ENCODE results near the gene JAK1.

JAK1 gene

GRCh38 chr1:64857347-64857746, 109.0 kb downstream of the JAK1 start:
- FAIRE-seq, result no peak

DNA sequence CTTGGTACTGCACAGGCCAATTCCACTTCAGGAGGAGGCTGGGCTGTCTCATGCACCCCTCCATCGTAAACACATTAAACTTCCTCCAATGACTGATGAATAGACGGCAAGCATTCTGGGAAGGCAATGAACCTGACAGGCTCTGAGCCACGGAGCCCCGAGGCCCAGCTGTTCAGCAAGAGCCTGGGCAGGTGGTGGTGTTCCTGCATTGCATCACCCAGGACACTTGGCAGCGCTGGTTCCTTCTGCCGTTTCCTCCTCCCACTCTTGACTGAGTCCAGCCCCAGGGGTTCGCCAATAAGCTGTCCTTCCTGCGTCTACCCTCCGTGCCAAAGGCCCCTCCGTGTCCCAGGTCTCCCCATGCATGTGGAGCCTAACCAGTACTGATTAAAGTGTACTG, 109.8 kb downstream of the JAK1 start:
- FAIRE-seq, result no peak

DNA sequence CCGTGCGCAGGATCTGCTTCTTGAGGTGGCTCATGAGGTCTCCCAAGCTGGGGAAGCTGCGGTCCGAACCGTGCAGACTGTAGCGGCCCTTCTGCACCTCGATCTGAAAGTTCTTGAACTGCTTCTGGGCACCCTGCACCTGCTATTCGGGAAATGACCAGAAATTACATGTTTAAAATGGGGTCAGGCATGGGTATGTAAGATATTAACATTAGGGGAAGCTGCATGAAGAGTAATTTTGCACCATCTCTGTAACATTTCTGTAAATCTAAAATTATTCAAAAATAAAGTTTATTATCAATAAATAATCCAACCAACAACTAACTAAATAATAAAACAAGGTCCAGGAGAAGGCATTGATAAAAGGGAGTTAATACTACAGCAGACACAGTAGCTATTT, 110.8 kb downstream of the JAK1 start:
- FAIRE-seq, result no peak

DNA sequence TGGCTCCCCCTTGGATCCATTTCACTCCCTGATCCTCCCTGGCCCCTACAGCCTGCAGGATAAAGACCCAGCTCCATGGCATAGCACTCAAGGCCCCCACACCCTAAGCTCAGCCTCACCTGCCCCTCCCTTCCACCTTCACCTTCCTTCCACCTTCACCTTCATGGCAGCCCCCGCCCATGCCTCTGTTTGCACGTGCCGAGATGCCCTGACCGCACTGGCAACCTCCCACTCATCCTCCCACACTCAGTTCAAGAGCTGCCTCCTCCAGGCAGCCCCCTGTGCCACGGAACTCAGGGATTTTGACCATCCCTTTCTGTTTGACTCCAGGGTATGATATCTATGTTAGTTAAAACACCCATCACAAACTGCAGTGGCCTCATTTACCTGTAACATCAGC, 111.7 kb downstream of the JAK1 start:
- FAIRE-seq, result no peak

GRCh38 chr1:64851664-64852063, 114.7 kb downstream of the JAK1 start:
- FAIRE-seq, result no peak

- FAIRE-seq, result no peak
These were observed 115.5 kb downstream of the JAK1 start for GRCh38 chr1:64850846-64851245.

GRCh38 chr1:64849942-64850341, 116.4 kb downstream of the JAK1 start:
- no peak for FAIRE-seq

- no peak for FAIRE-seq
These were observed 117.5 kb downstream of the JAK1 start for GRCh38 chr1:64848803-64849202.

- no peak for FAIRE-seq
These were observed 118.2 kb downstream of the JAK1 start for GRCh38 chr1:64848136-64848535.

- FAIRE-seq, result no peak
These were observed 118.7 kb downstream of the JAK1 start for GRCh38 chr1:64847666-64848065.

DNA sequence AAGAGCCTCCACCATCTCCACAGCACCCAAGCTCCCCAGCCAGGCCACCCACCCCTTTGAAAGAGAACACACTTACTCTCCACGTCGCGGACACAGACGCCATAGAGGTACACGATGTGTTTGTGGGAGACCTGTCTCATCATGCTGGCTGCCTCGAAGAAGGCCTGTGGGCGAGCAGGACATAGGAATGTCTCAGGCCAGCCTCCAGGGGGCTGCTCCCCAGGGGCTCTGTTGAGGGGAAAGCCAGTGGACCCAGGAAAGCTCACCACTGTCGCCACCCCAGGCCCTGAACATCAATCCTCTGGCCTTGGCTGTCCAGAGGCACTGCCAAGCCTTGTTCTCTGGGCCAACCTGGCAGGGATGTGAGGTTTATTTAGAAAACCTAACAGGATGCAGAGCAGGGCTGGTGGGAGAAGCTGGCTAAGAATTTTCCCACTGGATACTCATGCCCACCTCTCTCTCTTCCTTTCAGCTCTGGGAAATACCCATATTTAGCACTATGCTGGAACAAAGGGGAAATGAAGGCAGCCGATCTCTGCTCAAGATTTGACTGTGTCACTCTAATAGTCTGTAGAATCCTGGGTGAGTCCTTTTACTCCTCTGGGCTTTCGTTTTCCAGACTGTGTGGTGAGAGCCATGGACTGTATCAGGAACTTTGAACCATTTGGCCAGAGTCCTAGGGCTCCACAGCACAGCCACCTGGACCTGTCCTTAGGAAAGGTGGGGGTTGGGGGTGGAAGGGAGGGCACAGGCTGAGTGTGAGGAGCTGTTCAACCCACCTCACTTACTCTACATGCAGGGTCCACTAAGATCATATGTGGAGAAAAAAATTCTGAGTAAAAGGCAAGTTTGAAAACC, 119.5 kb downstream of the JAK1 start:
- FAIRE-seq, result no peak

GRCh38 chr1:64845831-64846425, 120.4 kb downstream of the JAK1 start:
- FAIRE-seq, result no peak

DNA sequence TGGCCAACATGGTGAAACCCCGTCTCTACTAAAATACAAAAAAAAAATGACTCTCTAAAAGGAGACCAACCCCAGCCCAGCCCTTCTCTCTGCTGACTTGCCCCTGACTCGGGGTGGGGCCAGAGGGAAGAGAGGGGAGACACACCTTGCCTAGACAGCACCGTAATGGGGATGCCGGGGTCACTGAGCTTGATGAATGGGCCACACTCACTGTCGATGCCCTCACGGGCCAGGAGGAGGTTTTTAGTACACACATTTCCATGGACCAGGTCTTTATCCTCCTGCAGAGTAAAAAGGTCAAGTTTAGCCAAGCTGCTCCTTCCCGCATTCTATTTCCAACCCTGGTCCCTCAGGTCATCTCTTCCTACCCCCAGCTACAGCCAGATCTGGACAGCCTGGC, 121.7 kb downstream of the JAK1 start:
- no peak for FAIRE-seq

- no peak for FAIRE-seq
These were observed 122.2 kb downstream of the JAK1 start for GRCh38 chr1:64844175-64844574.

DNA sequence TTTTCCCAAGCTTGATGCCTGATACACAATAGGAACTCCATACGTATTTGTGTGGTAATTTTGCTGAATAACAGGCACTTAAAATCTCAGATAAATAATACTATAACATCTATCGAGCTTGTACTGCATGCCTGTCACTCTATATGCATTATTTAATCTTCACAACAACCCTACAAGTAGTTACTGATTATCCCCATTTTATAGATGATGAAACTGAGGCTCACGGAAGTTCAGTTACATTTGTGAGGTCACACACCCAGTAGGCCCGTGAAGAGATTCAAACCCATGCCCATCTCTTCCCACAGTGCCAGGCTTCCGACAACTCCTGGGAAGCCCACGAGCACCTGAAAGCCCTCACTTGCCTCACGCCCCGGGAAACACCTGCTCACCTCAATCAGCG, 122.7 kb downstream of the JAK1 start:
- FAIRE-seq, result no peak

DNA sequence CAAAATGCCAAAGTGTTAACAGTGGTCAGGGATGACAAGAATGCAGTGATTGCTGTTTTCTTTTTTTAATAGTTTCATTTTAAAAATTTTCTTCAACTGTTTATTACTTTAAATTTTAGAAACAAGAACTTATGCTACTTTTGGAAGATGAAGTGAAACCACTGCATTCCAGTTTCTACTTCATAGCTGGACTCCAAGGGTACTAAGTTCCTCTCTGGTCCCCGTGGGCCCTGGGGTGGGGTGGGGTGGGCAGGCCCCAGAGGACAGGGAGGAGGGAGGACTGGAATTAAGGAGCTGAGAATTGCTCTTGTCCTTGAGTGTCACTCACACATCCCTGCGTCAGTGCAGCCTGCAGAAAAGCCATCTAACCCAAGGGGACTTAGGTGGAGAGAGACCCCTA, 124.1 kb downstream of the JAK1 start:
- FAIRE-seq, result no peak

DNA sequence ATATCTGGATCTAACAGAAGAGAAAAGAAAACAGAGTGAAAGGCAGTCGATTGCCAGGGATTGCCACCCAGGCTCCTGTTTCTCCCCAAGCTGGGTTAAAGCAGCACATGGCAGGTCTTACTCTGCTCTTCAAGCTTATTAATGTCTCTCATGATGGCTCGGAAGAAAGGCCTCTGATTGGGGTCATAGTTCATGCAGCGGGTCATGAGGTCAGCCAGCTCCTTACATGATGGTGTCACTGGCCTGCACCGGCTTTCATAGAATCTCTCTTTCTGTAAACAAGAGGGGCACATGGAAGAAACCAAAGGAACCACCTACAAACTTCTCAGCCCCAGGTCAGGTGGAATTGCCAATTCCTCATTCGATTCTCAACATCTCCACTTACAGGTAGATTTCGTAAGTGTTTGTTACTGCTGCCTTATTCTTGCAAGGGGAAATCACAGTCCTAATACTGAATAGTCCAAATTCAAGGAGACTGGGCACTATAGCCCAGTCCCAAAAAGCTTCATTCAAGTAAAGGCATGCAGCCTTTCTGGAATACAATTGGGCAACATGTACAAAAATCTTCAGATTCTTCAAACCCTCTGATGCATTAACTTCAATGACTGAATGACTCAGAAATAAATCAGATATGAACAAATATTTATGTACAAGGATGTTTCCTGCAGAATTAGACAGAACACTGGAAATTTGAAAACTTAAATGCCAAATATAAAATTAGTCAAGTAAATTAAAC, 124.9 kb downstream of the JAK1 start:
- no peak for FAIRE-seq

DNA sequence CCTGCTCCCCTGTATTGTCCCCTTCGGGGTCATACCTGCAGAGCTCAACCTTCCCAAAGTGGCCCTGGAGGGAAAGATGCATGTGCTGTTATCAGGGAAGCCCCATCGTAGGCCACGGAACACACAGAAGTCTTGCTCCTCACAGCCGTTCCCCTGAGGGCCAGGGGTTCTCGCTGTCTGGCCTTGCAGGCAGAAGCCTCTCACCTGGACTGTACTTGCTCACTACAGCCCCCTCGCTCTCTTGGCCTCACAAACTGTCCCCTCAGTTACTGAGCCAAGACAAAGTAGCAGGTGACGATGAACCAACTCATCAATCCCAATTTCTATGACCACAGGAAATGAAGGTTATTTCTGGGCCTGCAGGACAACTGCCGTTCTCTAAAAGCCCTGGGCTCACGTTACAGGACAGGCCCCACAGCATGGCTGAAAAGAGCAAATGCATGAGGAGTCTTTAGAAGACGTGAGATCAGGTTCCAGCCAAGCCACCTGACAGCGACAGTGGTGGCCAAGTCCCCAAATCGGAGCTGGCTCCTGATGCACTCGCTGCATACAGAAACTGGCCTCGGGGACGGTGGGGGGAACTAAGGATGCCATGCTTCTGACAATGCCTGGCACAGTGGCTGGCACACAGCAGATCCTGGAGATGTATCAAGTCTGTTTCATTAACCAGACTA, 126.5 kb downstream of the JAK1 start:
- FAIRE-seq, result no peak

DNA sequence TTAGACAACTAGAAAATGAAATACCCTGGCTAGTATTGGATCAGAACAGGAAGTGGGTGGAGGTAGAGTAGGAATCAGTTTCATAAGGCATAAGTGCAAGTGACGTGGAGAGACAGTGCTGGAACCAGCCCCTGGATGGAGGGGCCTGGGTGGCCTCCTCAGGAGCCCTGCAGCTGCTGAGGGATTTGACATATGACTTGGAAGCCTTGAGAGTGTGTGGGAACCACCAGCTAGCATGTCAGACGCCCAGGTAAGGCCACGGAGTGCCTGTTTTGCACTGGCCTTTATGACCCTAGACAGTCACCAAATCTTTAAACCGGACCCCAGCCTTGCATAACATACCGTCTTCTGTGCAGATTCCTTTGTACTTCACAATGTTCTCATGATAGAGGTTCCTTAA, 127.1 kb downstream of the JAK1 start:
- no peak for FAIRE-seq

DNA sequence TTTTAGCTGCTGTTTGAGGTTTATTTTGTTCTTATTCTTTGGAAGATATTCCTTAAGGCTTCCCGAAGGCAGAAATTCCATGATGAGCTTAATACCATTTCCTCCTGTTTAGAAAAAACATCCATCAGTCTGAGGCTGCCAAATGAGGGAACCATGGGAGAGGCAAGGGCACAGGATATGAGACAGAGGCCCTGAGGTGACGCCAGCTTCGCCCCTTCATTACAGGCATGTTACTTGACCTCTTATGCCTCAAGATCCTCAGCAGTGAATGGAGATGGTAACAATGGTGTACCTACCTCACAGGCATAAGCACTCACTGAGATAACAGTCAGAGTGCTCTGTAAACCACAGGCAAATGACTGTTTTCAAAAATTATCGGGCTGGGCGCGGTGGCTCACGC, 127.9 kb downstream of the JAK1 start:
- no peak for FAIRE-seq

- FAIRE-seq, result no peak
These were observed 129.5 kb downstream of the JAK1 start for GRCh38 chr1:64836802-64837201.

DNA sequence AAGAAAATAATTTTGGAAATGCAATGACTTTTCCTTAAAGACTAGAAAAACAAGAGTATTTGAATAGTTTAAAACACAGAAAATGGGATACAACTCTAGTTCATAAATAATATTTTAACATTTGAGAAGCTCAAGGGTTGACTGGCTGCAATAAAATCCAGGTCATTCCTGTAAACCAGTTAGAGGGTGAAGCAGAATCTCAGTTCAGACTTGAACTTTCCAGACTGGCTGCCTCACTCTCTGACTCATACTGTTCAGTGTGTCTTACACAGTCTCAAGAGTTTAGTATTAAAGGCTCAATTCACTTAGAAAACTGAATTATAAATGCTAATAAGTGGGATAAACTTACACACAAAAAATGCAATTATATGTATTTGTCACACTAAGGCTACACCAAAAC, 131.6 kb downstream of the JAK1 start:
- no peak for FAIRE-seq

DNA sequence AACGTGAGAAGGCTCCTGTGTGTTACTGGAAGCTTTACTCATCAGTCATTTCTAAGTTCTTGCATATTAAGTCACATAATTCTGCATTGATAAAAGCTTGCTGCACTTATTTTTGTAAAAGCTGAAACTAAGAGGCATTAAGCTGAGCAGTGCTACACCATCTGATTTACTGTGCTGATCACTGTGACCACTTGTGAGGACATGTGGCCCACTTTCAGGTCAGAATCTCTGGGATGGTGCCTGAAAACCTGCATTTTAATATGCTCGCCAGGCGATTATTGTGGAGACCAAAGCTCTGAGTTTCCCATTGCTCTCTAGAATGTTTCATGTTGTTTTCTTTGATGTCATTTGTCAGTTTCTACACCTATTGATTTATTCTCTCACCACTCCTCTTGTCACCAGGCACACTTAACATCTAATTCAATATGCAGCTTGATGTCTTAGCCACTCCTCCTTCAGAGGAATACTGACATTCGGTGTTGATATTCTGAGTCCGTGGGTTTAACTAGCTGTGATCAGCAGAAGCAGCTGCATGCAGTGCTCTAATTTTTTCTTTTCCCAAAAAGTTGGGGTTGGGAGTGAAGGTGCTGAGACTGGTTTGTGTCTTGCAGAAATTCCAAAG, 136.2 kb downstream of the JAK1 start:
- no peak for FAIRE-seq
